MM.1S (cell line): ENCODE results near the gene TMBIM4.
A peak's percentile ranks its signal among the peaks of the same experiment; 100 is the strongest.

Source experiments
- DNase-seq: peaks from one replicate; pipeline ENCODE4 v3.0.0-alpha.2; 2015
- H2AFZ ChIP-seq: fragments of 300-600 bp; sonication (generic); 2 replicates; pipeline ENCODE4 v1.6.0; 2016; ENCODE audit warnings: antibody characterized with exemption, low read length
- H3F3A ChIP-seq: fragments of 300-600 bp; sonication (generic); 2 replicates; pipeline ENCODE4 v1.6.1; 2016; ENCODE audit warnings: mild to moderate bottlenecking, antibody characterized with exemption, low read length, moderate library complexity, mixed read lengths; ENCODE audit not compliant: insufficient read depth
- H3K27ac ChIP-seq: fragments of 300-600 bp; sonication (generic); 2 replicates; pipeline ENCODE4 v1.5.1; 2016; ENCODE audit warnings: mild to moderate bottlenecking, low read length
- H3K27me3 ChIP-seq: fragments of 300-600 bp; sonication (generic); replicated peaks from 2 replicates; pipeline ENCODE4 v1.6.0; 2016; ENCODE audit warnings: low read length; ENCODE audit not compliant: insufficient read depth
- H3K36me3 ChIP-seq: fragments of 300-600 bp; sonication (generic); replicated peaks from 2 replicates; pipeline ENCODE4 v1.6.1; 2016; ENCODE audit warnings: mild to moderate bottlenecking, low read length, mixed read lengths; ENCODE audit not compliant: insufficient read depth
- H3K4me1 ChIP-seq: fragments of 300-600 bp; sonication (generic); 2 replicates; pipeline ENCODE4 v1.6.1; 2016; ENCODE audit warnings: low read length, mixed read lengths
- H3K4me2 ChIP-seq: fragments of 300-600 bp; sonication (generic); 2 replicates; pipeline ENCODE4 v1.6.0; 2016; ENCODE audit warnings: low read depth, low read length
- H3K4me3 ChIP-seq: fragments of 300-600 bp; sonication (generic); 2 replicates; pipeline ENCODE4 v1.5.1; 2016; ENCODE audit warnings: low read length, mixed read lengths
- H3K79me2 ChIP-seq: fragments of 300-600 bp; sonication (generic); 2 replicates; pipeline ENCODE4 v1.6.1; 2016; ENCODE audit warnings: mixed run types, low read length, mixed read lengths
- H3K9ac ChIP-seq: fragments of 300-600 bp; sonication (generic); 2 replicates; pipeline ENCODE4 v1.6.1; 2016; ENCODE audit warnings: low read length, mixed read lengths
- H3K9me2 ChIP-seq: fragments of 300-600 bp; sonication (generic); replicated peaks from 2 replicates; pipeline ENCODE4 v1.6.1; 2016; ENCODE audit warnings: mild to moderate bottlenecking, low read length, mixed read lengths; ENCODE audit not compliant: insufficient read depth
- H3K9me3 ChIP-seq: fragments of 300-600 bp; sonication (generic); replicated peaks from 2 replicates; pipeline ENCODE4 v1.6.1; 2016; ENCODE audit warnings: mild to moderate bottlenecking, low read length, mixed read lengths; ENCODE audit not compliant: insufficient read depth
- H4K20me1 ChIP-seq: fragments of 300-600 bp; sonication (generic); 2 replicates; pipeline ENCODE4 v1.6.1; 2016; ENCODE audit warnings: mild to moderate bottlenecking, low read length, moderate library complexity, mixed read lengths; ENCODE audit not compliant: insufficient read depth
- CTCF ChIP-seq: fragments of 300-600 bp; sonication (generic); IDR thresholded peaks from 2 replicates; pipeline ENCODE4 v1.5.1; 2016; ENCODE audit warnings: antibody characterized with exemption, low read length, mixed read lengths
- EZH2 ChIP-seq: fragments of 300-600 bp; sonication (generic); optimal IDR thresholded peaks from 2 replicates; pipeline ENCODE3; 2017; ENCODE audit warnings: low read depth, mild to moderate bottlenecking, antibody characterized with exemption, low read length, mixed read lengths
- EZH2phosphoT487 ChIP-seq: fragments of 300-600 bp; sonication (generic); IDR thresholded peaks from 2 replicates; pipeline ENCODE4 v1.6.1; 2018; ENCODE audit warnings: antibody characterized with exemption, low read length

TMBIM4 gene

GRCh38 chr12:66103016-66103913 is 66.5 kb downstream of the TMBIM4 start:
- Histone ChIP-seq H3K79me2 (no peaks in the 10 kb centered on the region), H3K27ac (no peak overlapping the region), H3K27me3 (no peaks in the 10 kb centered on the region), H3K36me3 (no peaks in the 10 kb centered on the region), H3K9ac (no peak overlapping the region), H3K9me2 (no peaks in the 10 kb centered on the region), H3K4me3 (no peak overlapping the region), H3K4me2 (no peak overlapping the region), H2AFZ (no peak overlapping the region), H3K4me1 (no peaks in the 10 kb centered on the region), H3K9me3 (no peaks in the 10 kb centered on the region), H4K20me1 (no peaks in the 10 kb centered on the region), H3F3A (no peaks in the 10 kb centered on the region)
- TF ChIP-seq EZH2 (no peak), CTCF (peak; percentile 30; the same call in 1 of the 2 replicates)
- no peak for DNase-seq

GRCh38 chr12:66092559-66093269 is 77.1 kb downstream of the TMBIM4 start:
- Histone ChIP-seq H3K4me1 (no peaks in the 10 kb centered on the region), H3K9me3 (no peaks in the 10 kb centered on the region), H3K79me2 (no peaks in the 10 kb centered on the region), H3K27ac (no peak overlapping the region), H3K36me3 (no peaks in the 10 kb centered on the region), H4K20me1 (no peaks in the 10 kb centered on the region), H2AFZ (0 out of 2 replicates have a peak overlapping the region, but pooled peaks have one; percentile 2), H3F3A (no peaks in the 10 kb centered on the region), H3K27me3 (no peaks in the 10 kb centered on the region), H3K9ac (no peak overlapping the region), H3K9me2 (no peaks in the 10 kb centered on the region), H3K4me3 (no peak overlapping the region), H3K4me2 (no peak overlapping the region)
- no peak for DNase-seq
- TF ChIP-seq EZH2 (no peak), EZH2phosphoT487 (no peak), CTCF (no peak)

GRCh38 chr12:66090157-66090556 is 79.6 kb downstream of the TMBIM4 start:
- TF ChIP-seq EZH2phosphoT487 (no peak), EZH2 (no peak), CTCF (no peak)
- Histone ChIP-seq H3K4me1 (no peaks in the 10 kb centered on the region), H3K79me2 (no peaks in the 10 kb centered on the region), H2AFZ (no peak overlapping the region), H3F3A (no peaks in the 10 kb centered on the region), H4K20me1 (no peaks in the 10 kb centered on the region), H3K9me2 (no peaks in the 10 kb centered on the region), H3K27me3 (no peaks in the 10 kb centered on the region), H3K4me2 (no peak overlapping the region), H3K9ac (no peak overlapping the region), H3K36me3 (no peaks in the 10 kb centered on the region), H3K27ac (no peak overlapping the region), H3K4me3 (no peak overlapping the region), H3K9me3 (no peaks in the 10 kb centered on the region)
- no peak for DNase-seq
